Activated naive CD4-positive, alpha-beta T cell treated with anti-CD3 and anti-CD28 coated beads, Interleukin-2, amount 10 ng/mL, durations not matched to agents 7 days and 5 days (primary cell): ENCODE measurements around the gene ZNF442.
"Not testable (repeated sequence)": the region's sequence is repeated elsewhere in the genome, so short reads cannot be mapped to it uniquely, and the experiment has no call there.

Experiments
- CTCF ChIA-PET: fragments of 350-600 bp; sonication (Branson Sonifier 250); formaldehyde crosslinking; loops from one replicate; lab custom pipeline; 2021; ENCODE audit warnings: antibody characterized with exemption; lab: Charles Lee
- DNase-seq: peaks from one replicate; pipeline ENCODE4 v3.0.0-alpha.2; 2020
- H3K27ac Mint-ChIP-seq: one replicate; pipeline ENCODE4 v1.8.0; 2021; ENCODE audit warnings: mild to moderate bottlenecking, moderate library complexity, mixed read lengths
- H3K27me3 Mint-ChIP-seq: one replicate; pipeline ENCODE4 v1.8.0; 2021; ENCODE audit warnings: mild to moderate bottlenecking, mixed read lengths
- H3K36me3 Mint-ChIP-seq: one replicate; pipeline ENCODE4 v1.8.0; 2021; ENCODE audit warnings: mixed read lengths
- H3K4me1 Mint-ChIP-seq: one replicate; pipeline ENCODE4 v1.8.0; 2021; ENCODE audit warnings: mixed read lengths
- H3K4me3 Mint-ChIP-seq: one replicate; pipeline ENCODE4 v1.8.0; 2021; ENCODE audit warnings: mild to moderate bottlenecking, moderate library complexity, mixed read lengths
- H3K9me3 Mint-ChIP-seq: one replicate; pipeline ENCODE4 v1.8.0; 2021; ENCODE audit warnings: mixed read lengths

The ZNF442 gene

DNA sequence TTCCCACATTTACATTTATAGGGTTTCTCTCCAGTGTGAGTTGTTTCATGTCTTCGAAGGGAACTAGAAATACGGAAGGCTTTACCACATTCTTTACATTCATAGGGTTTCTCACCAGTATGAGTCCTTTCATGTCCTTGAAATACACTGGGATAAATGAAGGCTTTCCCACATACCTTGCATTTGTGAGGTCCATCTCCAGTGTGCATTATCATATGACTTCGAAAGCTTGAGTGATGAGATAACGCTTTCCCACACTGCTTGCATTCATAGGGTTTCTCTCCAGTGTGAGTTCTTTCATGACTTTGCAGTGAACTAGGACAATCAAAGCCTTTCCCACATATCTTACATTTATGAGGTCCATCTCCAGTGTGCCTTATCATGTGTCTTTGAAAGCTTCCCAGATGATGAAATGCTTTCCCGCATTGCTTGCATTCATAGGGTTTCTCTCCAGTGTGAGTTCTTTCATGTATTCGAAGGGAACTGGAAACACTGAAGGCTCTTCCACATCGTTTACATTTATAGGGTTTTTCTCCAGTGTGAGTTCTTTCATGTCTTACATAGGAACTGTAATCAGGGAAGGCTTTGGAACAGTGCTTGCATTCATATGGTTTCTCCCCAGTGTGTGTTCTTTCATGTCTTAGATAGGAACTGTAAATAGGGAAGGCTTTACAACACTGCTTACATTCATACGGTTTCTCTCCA is 15.1 kb downstream of the ZNF442 start:
- Mint-ChIP-seq H3K27me3 (no peaks in the 10 kb centered on the region), H3K4me1 (no peaks in the 10 kb centered on the region), H3K36me3 (peaks cover 20% of the 10 kb centered on the region), H3K9me3 (peaks cover 71% of the 10 kb centered on the region), H3K4me3 (no peak overlapping the region), H3K27ac (no peak overlapping the region)
- DNase-seq, result no peak
- CTCF ChIA-PET, result no interaction called here

DNA sequence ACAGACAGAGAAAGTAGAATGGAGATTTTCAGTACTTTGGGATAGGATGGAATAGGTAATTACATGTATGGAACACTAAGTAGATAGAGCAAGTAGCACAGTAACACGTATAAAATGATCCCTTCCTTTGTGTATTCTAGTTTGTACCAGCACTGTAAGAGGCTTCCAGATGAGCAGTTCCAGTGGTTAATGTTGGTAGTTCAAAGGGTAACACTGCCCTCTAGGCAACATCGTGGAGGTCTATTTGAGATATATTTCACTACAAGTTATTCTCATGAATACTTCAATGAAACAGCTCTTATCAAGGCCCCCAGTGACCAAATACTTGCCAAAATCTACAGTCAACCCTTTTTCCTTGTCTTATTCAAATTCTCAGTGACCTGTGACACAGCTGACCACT is 18.6 kb downstream of the ZNF442 start:
- DNase-seq, result peak; percentile 22
- Mint-ChIP-seq H3K9me3 (peaks cover 59% of the 10 kb centered on the region), H3K4me1 (no peaks in the 10 kb centered on the region), H3K4me3 (no peak overlapping the region), H3K27ac (no peak overlapping the region), H3K27me3 (no peaks in the 10 kb centered on the region), H3K36me3 (peaks cover 16% of the 10 kb centered on the region)
- CTCF ChIA-PET, result no interaction called here

DNA sequence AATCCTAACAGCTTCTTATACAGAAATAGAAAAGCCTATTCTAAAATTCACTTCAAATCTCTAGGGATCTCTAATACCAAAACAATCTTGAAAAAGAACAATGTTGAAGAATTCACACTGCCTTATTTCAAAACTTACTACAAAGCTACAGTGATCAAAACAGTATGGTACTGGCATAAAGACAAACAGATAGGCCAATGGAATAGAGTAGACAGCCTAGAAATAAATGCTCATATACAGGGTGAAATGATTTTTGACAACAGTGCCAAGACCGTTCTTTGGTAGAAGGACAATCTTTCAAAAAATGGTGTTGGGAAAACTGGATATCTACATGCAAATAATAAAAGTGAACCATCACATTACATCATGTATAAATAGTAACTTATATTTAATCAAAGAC is 20.3 kb downstream of the ZNF442 start:
- Mint-ChIP-seq H3K27me3 (no peaks in the 10 kb centered on the region), H3K27ac (no peak overlapping the region), H3K4me3 (no peak overlapping the region), H3K4me1 (no peaks in the 10 kb centered on the region), H3K36me3 (peaks cover 7% of the 10 kb centered on the region), H3K9me3 (peaks cover 54% of the 10 kb centered on the region)
- no peak for DNase-seq
- CTCF ChIA-PET, result no interaction called here

DNA sequence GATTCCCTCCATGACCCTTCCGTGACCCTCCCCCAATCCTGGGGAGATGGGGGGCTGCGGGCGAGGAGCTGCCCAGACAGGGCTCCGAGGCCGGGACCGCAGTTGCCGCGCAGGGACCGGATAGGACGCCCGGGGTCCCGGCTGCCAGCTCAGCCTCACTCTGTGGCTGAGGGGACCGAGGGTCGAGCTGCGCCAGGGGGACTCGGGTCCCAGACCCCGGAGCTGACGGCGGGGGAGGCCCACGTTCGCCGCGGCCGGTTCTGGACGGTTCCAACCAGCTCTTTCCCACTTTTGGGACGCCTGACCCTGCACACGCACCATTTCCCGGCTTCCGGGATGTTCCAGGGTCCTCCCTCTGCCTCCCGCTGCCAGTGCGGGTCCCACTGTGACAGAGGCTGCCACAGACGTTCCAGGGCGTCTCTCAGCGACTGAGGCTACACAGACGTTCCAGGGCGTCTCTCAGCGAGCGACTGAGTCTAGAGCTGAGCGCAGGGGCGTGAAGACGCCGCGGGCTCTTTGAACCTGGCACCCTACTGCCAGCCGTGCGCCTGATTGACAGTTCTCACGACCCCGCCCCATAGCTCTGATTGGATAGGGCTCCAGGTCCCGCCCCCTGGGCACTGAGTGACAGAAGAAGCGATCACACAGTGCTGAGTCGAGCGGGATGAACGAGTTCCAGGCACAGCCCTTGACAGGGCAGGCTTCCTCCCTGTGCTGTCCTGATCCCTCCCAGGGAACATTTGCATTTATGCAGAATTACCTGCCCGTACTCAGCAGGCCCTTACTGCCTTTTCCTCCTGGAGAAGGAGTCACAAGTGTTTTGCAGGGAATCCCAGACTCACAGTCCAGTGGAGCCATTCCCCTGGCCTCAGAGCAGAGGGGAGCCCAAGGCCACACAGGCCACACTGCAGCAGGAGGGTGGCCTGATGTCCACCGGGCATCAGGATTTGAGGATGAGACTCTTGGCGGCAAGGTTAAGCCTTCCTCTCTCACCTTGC is 32.0 kb downstream of the ZNF442 start, which contains the start of gene ZNF563:
Gene ZNF563, minus strand, starts transcription at position 472 of the 998 bp plus-strand sequence. Its CDS starts 151 bp downstream, at position 321.
- DNase-seq, result peak; percentile 99
- peaks cover 38% of the 10 kb centered on the region for H3K4me1 Mint-ChIP-seq
- peak within 1 kb of the TSS; percentile 99 for H3K4me3 Mint-ChIP-seq
- H3K27ac Mint-ChIP-seq, result peak within 1 kb of the TSS; percentile 99
- H3K27me3 Mint-ChIP-seq, result no peaks in the 10 kb centered on the region
- peaks cover 10% of the 10 kb centered on the region for H3K9me3 Mint-ChIP-seq
- CTCF ChIA-PET, result interaction anchor here (0.7 kb wide), 1 partner anchor 370 kb away, joined by 3 read pairs; no protein-coding TSS in a partner anchor
- peaks cover 15% of the 10 kb centered on the region for H3K36me3 Mint-ChIP-seq

DNA sequence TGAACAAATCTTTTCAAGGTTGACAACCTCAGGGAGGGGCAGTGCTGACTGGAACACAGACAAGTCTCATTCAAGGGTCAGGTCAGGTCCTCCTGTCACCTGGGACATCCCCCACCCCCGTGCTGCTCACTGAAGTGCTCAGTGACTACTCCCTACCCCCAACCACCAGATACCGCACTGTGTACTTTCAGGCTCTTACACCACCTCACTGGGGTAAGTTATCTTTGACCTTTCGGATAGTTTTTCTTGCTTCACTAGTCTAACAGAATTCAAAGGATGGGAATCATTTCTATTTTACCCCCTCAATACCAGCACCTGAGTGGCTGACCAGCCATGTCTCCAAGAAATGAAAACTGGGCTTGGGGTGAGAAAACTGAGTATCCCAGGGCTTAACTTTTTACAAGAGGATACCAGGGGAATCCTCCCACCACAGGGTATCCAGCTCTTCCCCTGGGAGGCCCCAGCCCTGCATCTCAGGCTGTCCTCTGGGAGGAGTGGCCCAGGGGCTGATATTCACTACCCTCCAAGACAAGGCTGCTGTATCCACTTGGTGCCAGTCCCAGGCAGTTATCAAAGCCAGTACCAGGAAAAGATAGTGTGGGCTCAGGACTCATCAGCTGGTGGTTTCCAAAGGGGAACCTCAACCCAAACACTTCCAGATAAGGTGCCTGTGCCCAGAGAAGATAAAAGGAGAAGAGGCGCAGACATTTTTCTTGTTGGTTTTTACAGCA is 34.1 kb downstream of the ZNF442 start:
- H3K4me3 Mint-ChIP-seq, result peak overlapping the region; percentile 99
- peaks cover 28% of the 10 kb centered on the region for H3K36me3 Mint-ChIP-seq
- peaks cover 38% of the 10 kb centered on the region for H3K4me1 Mint-ChIP-seq
- peak; percentile 26 for DNase-seq
- peak overlapping the region; percentile 79 for H3K27ac Mint-ChIP-seq
- H3K27me3 Mint-ChIP-seq, result no peaks in the 10 kb centered on the region
- CTCF ChIA-PET, result no interaction called here
- peaks cover 15% of the 10 kb centered on the region for H3K9me3 Mint-ChIP-seq

DNA sequence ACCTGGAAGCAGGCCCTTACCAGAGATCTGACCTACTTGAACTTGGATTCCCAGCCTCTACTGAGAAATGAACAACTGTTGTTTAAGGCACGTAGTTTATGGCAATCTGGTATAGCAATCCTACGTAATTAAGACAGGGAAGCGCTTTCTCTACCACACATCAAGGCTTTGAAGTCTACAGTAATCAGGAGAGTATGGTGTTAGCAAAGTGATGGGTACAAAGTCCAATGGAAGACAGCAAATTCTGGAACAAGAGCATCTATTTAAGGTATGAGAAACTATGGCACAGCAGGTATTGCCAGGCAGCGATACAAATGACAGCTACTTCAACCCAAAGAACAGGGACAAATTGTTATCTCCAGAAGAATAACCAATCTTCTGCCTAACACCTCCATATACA is 35.1 kb downstream of the ZNF442 start:
- CTCF ChIA-PET, result no interaction called here
- Mint-ChIP-seq H3K27ac (no peak overlapping the region), H3K4me1 (peaks cover 42% of the 10 kb centered on the region), H3K27me3 (no peaks in the 10 kb centered on the region), H3K36me3 (peaks cover 34% of the 10 kb centered on the region), H3K4me3 (no peak overlapping the region), H3K9me3 (peaks cover 21% of the 10 kb centered on the region)
- no peak for DNase-seq

DNA sequence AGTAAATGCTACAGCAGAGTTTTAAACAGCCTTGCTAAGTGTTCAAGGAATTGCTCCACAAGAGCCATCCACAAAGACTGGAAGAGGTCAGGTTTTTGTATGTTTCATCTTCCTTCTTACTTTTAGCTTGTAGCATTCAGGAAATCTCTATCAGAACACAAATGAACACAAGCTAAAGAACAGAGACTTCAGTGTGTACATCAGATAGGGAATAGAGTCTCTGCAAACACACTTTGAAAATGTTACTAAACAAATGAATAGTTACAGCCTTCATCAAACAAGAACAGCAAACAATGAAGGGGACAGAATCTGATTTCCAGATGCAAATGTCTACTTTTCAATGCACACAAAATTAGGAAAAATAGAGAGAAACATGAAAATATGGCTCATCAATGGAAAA is 39.8 kb downstream of the ZNF442 start:
- CTCF ChIA-PET, result no interaction called here

DNA sequence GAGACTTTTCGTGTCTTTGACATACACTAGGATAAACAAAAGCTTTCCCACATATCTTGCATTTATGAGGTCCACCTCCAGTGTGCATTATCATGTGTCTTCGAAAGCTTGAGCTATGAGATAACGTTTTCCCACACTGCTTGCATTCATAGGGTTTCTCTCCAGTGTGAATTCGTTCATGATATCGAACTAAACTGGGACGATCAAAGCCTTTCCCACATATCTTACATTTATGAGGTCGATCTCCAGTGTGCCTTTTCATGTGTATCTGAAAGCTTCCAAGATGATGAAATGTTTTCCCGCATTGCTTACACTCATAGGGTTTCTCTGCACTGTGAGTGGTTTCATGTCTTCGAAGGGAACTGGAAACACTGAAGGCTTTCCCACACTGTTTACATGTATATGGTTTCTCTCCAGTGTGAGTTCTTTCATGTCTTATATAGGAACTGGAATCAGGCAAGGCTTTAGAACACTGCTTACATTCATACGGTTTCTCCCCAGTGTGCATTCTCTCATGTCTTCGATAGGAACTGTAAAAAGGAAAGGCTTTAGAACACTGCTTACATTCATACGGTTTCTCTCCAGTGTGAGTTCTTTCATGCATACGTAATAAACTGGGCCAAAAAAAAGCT is 46.6 kb downstream of the ZNF442 start:
- no peak overlapping the region for H3K27ac Mint-ChIP-seq
- CTCF ChIA-PET, result no interaction called here
- peaks cover 49% of the 10 kb centered on the region for H3K9me3 Mint-ChIP-seq
- H3K4me1 Mint-ChIP-seq, result peaks cover 3% of the 10 kb centered on the region
- no peak overlapping the region for H3K4me3 Mint-ChIP-seq
- peaks cover 61% of the 10 kb centered on the region for H3K36me3 Mint-ChIP-seq
- DNase-seq, result no peak
- H3K27me3 Mint-ChIP-seq, result no peaks in the 10 kb centered on the region

More for the DNA sequence above, 39.8 kb downstream of the ZNF442 start:
- H3K27me3 Mint-ChIP-seq, result no peaks in the 10 kb centered on the region
- no peak overlapping the region for H3K4me3 Mint-ChIP-seq
- H3K27ac Mint-ChIP-seq, result no peak overlapping the region
- H3K9me3 Mint-ChIP-seq, result peaks cover 45% of the 10 kb centered on the region
- peaks cover 61% of the 10 kb centered on the region for H3K36me3 Mint-ChIP-seq
- peaks cover 11% of the 10 kb centered on the region for H3K4me1 Mint-ChIP-seq
- no peak for DNase-seq

DNA sequence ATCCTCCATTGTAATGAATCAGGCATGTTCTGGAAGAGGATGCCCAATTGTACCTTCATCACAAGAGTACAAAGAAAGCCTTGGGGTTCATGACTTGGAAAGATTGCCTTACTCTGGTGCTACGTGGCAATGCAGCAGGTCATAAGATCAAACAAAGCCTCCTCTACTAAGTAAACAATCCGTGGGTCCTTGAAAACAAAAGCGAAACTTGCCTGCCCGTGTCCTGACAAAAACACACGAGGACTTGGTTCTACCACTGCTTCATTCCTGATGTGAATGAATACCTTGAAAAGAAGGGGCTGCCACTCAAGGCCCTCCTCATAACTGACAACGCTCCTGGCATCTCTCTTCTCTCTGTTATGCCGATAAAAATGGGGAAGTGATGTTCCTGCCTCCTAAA is 50.9 kb downstream of the ZNF442 start:
- Mint-ChIP-seq H3K36me3 (peaks cover 36% of the 10 kb centered on the region), H3K9me3 (peaks cover 35% of the 10 kb centered on the region), H3K27me3 (no peaks in the 10 kb centered on the region), H3K4me3 (no peak overlapping the region), H3K4me1 (peaks cover 3% of the 10 kb centered on the region), H3K27ac (peak overlapping the region; percentile 5)
- no peak for DNase-seq
- CTCF ChIA-PET, result no interaction called here

DNA sequence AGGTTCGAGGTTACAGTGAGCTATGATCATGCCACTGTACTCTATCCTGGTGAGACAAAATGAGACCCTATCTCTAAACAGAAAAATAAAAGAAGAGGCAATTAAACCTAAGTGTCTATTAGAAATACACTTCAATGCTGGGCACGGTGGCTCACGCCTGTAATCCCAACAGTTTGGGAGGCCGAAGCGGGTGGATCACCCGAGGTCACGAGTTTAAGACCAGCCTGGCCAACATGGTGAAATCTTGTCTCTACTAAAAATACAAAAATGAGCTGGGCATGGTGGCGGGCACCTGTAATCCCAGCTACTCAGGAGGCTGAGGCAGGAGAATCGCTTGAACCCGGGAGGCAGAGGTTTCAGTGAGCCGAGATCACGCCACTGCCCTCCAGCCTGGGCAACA is 56.6 kb downstream of the ZNF442 start:
- DNase-seq, H3K27ac Mint-ChIP-seq, CTCF ChIA-PET, H3K27me3 Mint-ChIP-seq, H3K4me1 Mint-ChIP-seq, H3K4me3 Mint-ChIP-seq: not testable (repeated sequence)
- peaks cover 10% of the 10 kb centered on the region for H3K36me3 Mint-ChIP-seq
- peaks cover 28% of the 10 kb centered on the region for H3K9me3 Mint-ChIP-seq
